DMS114 treated with DMSO at 0.1 percent for 48 hours (cell line): ENCODE results near the gene GDAP2.

Experiments used
- DNase-seq: peaks from one replicate; lab custom pipeline; 2025; ENCODE audit not compliant: unreplicated experiment; lab: John Stamatoyannopoulos, UW

The GDAP2 gene

DNA sequence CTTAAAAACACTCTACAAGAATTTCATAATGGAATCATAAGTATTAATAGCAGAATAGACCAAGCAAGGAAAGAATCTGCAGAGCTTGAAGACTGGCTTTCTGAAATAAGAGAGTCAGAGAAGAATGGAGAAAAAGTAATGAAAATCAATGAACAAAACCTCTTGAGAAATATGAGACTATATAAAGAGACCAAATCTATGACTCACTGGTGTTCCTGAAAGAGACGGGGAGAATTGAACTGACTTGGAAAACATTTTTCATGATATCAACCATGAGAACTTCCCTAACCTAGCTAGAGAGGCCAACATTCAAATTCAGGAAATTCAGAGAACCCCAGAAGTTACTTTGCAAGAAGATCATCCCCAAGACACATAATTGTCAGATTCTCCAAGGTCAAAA is 85.6 kb downstream of the GDAP2 start:
- DNase-seq, result no peak

DNA sequence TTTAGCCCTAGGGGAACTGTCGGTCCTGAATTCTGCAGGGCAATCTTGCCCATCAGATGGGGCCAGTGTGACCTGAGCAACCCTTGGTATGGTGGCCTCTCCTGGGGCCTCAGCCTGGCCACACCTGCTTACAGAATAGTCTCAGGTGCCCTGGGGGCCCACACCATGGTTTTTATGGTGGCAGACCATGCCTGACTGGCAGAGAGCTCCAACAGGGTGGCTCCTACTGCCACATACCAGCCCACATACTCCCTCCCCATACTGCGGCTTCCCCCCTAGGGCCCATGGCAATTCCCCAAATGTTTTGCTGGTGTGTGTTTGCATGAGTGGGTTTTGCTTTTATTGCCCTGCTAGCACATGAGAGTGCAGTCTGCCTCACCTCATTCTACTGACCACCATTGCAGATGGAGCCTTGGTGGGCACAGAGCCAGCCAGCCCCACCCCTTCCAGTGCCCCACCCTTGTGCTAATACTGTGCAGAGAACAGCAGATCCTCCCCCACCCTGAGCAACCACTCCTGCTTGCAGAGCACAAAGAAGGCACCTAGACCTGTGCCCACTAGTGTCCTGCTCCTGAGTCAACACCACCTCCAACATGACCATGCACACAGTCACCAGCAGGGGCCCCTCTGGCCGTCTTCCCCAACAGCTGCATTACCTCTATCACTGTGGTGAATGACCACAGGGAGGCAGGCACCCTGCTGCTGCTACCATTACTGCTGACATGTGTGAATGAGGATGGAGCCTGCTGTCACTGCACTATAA is 86.8 kb downstream of the GDAP2 start:
- DNase-seq, result no peak

- no peak for DNase-seq
These were observed 88.2 kb downstream of the GDAP2 start for GRCh38 chr1:117841117-117841650.

- DNase-seq, result no peak
These were observed 90.5 kb downstream of the GDAP2 start for GRCh38 chr1:117838911-117839310.

GRCh38 chr1:117836069-117836468 is 93.4 kb downstream of the GDAP2 start:
- no peak for DNase-seq

GRCh38 chr1:117834416-117834815 is 95.0 kb downstream of the GDAP2 start:
- no peak for DNase-seq

DNA sequence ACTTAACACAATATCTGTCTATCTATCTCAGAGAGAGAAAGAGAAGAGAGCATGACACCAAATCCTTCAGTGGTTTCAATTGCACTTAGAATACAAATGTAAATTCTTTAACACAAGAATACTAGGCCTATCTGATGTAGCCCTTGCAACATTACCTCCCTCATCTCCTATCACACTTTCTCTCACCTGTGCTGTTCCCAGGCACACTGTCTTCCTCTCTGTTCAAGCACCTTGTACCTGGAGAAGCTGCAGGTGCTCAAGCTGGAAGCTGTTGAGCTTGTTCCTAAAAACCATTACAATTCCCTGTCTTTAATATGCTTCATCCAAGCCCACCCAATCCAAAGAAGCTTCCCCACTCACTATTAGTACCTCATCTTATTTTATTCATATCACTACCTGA is 97.0 kb downstream of the GDAP2 start:
- DNase-seq, result no peak

GRCh38 chr1:117830222-117830621 is 99.2 kb downstream of the GDAP2 start:
- no peak for DNase-seq

- no peak for DNase-seq
These were observed 101.2 kb downstream of the GDAP2 start for GRCh38 chr1:117828201-117828600.

GRCh38 chr1:117826540-117827078 is 102.8 kb downstream of the GDAP2 start:
- DNase-seq, result no peak

DNA sequence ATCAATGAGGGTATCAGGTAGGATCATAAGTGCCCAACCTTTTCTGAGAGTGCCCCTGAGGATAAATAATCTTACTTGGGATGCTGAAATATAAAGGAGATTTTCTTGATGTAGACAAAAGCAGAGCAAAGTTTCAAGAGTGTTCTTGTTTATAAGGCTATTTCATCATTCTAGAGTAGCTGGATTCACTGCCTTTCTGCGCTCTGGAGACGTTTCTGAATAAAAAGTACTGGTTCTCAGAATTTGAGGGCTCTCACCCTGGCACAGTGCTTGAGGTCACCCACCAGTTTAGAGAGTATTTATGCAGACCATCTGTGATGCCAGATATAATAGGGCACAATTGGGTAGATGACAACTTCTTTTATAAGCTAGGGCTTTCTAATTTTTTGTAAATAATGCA is 103.3 kb downstream of the GDAP2 start:
- DNase-seq, result no peak

DNA sequence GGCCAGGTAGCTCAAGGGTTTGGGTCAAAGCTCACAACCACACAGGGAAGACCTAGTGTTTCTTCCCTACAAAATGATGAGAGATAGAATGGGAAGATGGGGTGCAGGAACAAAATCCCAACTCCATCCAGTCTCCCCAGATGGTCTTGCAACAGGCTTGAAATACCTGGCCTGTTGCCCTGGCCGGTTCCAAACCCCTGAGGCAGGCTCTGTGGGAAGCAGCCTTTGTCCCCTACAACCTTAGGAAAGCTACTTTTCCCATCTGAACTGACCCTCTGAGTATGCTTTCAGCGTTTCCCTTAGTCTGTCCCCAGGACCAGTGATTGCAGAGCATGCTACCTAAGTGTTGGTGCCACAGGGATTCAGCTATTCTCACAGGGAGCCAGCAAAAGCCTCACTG is 104.0 kb downstream of the GDAP2 start:
- no peak for DNase-seq

- DNase-seq, result no peak
These were observed 104.8 kb downstream of the GDAP2 start for GRCh38 chr1:117824616-117825015.

DNA sequence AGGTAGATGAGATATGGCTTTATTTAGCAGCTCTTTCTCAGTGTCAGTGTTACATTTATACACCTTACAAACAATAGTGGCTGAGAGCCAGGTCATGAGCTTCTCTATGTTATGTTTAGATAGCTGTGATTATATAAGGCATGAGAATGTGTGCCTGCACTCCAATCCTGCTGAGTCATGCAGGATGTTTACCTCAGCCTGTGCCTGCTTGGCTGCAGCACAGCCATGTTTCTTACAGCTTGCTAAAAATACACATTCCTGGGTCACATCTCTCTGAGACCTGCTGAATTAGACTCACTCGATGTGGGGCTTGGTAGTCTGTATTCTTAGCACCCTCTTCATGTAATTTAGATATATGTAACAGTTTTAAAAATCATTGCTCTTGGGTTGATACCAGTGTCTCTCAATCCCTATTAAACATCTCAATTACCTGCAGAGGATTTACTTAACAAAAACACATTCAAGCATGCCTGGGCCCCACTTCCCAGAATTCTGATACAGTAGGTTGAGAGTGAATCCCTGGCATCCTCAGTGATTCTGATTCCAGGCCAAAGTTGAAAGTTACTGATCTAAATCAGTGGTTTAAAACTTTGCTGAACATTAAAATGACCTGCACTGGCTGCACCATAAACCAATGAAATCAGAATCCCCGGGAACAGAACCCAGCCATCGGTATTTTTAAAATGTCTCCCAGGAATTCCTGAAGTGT is 107.5 kb downstream of the GDAP2 start:
- no peak for DNase-seq

DNA sequence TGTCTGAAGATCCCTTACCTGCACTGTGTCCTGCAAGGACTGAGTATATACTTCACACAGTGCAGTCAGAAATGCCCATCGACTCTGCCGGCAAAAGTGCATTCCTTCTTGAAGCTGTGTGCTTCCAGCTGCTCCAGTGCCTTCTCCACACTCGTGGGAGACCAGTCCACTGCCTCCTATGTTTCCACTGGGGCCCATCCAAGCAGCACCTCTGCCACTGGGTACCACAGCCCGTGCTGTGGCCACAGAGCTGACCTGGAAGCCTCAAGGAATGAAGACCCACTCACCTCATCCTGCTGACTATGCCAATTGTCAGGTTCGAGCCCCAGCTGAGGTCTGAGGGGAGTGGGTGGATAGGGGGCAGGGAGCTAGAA is 108.1 kb downstream of the GDAP2 start:
- no peak for DNase-seq

GRCh38 chr1:117820694-117821381 is 108.6 kb downstream of the GDAP2 start:
- DNase-seq, result no peak

GRCh38 chr1:117820096-117820495 is 109.3 kb downstream of the GDAP2 start:
- DNase-seq, result no peak

- DNase-seq, result no peak
These were observed 110.1 kb downstream of the GDAP2 start for GRCh38 chr1:117819301-117819700.

- no peak for DNase-seq
These were observed 111.0 kb downstream of the GDAP2 start for GRCh38 chr1:117818456-117818855.

DNA sequence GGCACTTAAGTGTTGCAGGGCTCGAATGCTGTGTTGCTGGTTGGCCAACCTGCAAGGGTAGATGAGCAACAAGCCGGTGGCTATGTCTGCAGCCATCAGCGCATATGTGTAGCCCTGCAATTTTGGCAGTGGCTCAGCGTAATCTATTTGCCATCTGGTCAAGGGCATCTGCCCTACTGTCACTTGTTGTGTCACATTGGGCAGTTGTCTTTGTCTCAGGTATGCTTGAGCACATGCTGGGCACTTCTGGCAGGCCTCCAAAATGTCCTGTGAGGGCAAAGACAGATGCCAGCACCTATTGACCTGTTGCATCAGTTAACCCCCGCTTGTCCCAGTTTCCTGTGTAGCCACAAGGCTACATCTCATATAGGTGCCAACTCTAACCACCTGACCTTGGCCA is 111.8 kb downstream of the GDAP2 start:
- DNase-seq, result no peak

DNA sequence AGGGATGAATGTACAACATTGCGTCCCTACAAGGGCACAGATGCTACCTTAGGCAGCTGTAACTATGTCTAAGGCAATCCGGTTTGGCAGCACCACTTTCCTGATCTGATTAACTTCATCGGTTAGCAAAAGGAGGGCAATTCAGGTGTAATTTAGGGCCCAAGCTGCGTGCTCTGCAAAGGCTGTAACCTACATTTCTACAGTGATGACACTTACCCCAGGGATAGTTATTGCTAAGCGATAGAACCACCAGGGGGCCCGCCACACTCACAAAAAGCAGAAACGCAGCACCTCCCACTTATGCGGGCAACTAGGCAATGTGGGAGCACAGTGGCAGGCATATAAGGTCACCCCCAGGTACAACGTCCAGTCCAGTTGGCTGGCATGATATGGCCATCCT is 113.5 kb downstream of the GDAP2 start:
- no peak for DNase-seq
